ENCODE measurements around the gene FABP6.
"Not testable (repeated sequence)": the region's sequence is repeated elsewhere in the genome, so short reads cannot be mapped to it uniquely, and the experiment has no call there.

FABP6 gene

DNA sequence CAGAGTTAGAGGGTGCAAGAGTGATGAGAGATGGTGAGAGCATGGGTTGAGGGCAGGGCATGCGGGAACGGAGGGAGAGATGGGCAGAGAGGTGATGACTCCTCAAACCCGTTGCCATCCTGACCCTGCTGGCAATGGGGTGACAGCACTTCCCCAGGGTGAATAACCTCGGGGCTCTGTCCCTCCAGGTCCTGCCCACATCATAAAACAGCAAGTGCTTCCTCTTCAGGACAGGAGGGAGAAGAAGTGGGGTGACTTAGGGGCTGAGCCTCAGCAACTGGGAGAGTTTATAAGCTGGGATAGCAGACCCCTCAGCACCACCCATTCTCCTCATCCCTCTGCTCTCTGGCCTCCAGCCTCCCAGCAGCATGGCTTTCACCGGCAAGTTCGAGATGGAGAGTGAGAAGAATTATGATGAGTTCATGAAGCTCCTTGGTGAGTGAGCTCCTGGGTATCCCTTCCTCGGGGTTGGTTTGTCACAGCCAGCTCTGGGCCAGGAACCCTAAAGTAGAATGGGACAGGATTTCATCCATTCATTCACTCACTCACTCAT, at the start of gene FABP6:
Gene FABP6, plus strand, starts transcription at position 317 of the 553 bp plus-strand sequence. Its CDS starts 52 bp downstream, at position 369.
- Histone ChIP-seq H3K4me3 (ENCODE audit: low read length in 2 of 2) (no peak within 1 kb of the TSS), H3K27ac (ENCODE audit: low read depth in 2 of 2, low read length in 2 of 2) (no peak within 1 kb of the TSS), H3K9ac (ENCODE audit: low read depth in 1 of 2, low read length in 2 of 2) (no peak within 1 kb of the TSS)

GRCh38 chr5:160180931-160181330, 48.4 kb upstream of the FABP6 start:
- no peak overlapping the region for H3K27ac ChIP-seq (ENCODE audit: low read depth in 2 of 2, low read length in 2 of 2)
- no peaks in the 10 kb centered on the region for H3K36me3 ChIP-seq (ENCODE audit: control insufficient read depth in 2 of 2, insufficient read depth in 2 of 2, low read length in 2 of 2)
- no peaks in the 10 kb centered on the region for H3K4me1 ChIP-seq (ENCODE audit: control insufficient read depth in 2 of 2, insufficient read depth in 2 of 2, low read length in 2 of 2)
- no peaks in the 10 kb centered on the region for H3K9me3 ChIP-seq (ENCODE audit: control insufficient read depth in 2 of 2, low read length in 2 of 2)
- H3K27me3 ChIP-seq (ENCODE audit: control insufficient read depth in 2 of 2, insufficient read depth in 2 of 2, low read length in 2 of 2), result no peaks in the 10 kb centered on the region
- no peak overlapping the region for H3K4me3 ChIP-seq (ENCODE audit: low read length in 2 of 2)
- no peak overlapping the region for H3K9ac ChIP-seq (ENCODE audit: low read depth in 1 of 2, low read length in 2 of 2)

More for the DNA sequence above, at the start of gene FABP6:
- no peaks in the 10 kb centered on the region for H3K4me1 ChIP-seq (ENCODE audit: control insufficient read depth in 2 of 2, insufficient read depth in 2 of 2, low read length in 2 of 2)
- H3K9me3 ChIP-seq (ENCODE audit: control insufficient read depth in 2 of 2, low read length in 2 of 2), result no peaks in the 10 kb centered on the region
- no peaks in the 10 kb centered on the region for H3K36me3 ChIP-seq (ENCODE audit: control insufficient read depth in 2 of 2, insufficient read depth in 2 of 2, low read length in 2 of 2)
- H3K27me3 ChIP-seq (ENCODE audit: control insufficient read depth in 2 of 2, insufficient read depth in 2 of 2, low read length in 2 of 2), result no peaks in the 10 kb centered on the region

- no peak overlapping the region for H3K9ac ChIP-seq (ENCODE audit: low read depth in 1 of 2, low read length in 2 of 2)
- no peaks in the 10 kb centered on the region for H3K9me3 ChIP-seq (ENCODE audit: control insufficient read depth in 2 of 2, low read length in 2 of 2)
- no peaks in the 10 kb centered on the region for H3K4me1 ChIP-seq (ENCODE audit: control insufficient read depth in 2 of 2, insufficient read depth in 2 of 2, low read length in 2 of 2)
- H3K4me3 ChIP-seq (ENCODE audit: low read length in 2 of 2), result no peak overlapping the region
- no peak overlapping the region for H3K27ac ChIP-seq (ENCODE audit: low read depth in 2 of 2, low read length in 2 of 2)
- no peaks in the 10 kb centered on the region for H3K27me3 ChIP-seq (ENCODE audit: control insufficient read depth in 2 of 2, insufficient read depth in 2 of 2, low read length in 2 of 2)
- no peaks in the 10 kb centered on the region for H3K36me3 ChIP-seq (ENCODE audit: control insufficient read depth in 2 of 2, insufficient read depth in 2 of 2, low read length in 2 of 2)
These were observed 47.2 kb upstream of the FABP6 start for GRCh38 chr5:160181965-160182622.

DNA sequence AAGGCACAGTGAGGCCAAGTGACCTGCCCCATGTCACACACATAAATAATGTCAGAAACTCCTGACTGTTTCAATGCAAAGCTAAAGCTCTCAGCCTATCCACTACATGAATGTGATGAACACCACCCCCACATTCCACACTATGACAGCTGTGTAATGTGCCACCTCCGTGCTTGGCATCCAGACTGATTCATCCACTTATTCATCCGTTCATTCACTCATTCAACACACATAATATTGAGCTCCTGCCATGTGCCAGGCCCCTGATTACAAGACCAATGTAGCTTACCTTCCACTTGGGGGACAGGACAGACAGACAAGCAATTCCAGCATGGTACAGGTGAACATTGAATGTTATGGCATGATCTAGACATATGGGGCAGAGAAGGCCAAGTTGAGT, 46.2 kb upstream of the FABP6 start:
- Histone ChIP-seq H3K36me3 (ENCODE audit: control insufficient read depth in 2 of 2, insufficient read depth in 2 of 2, low read length in 2 of 2) (no peaks in the 10 kb centered on the region), H3K27me3 (ENCODE audit: control insufficient read depth in 2 of 2, insufficient read depth in 2 of 2, low read length in 2 of 2) (no peaks in the 10 kb centered on the region), H3K9me3 (ENCODE audit: control insufficient read depth in 2 of 2, low read length in 2 of 2) (no peaks in the 10 kb centered on the region), H3K4me1 (ENCODE audit: control insufficient read depth in 2 of 2, insufficient read depth in 2 of 2, low read length in 2 of 2) (no peaks in the 10 kb centered on the region), H3K9ac (ENCODE audit: low read depth in 1 of 2, low read length in 2 of 2) (no peak overlapping the region), H3K4me3 (ENCODE audit: low read length in 2 of 2) (no peak overlapping the region), H3K27ac (ENCODE audit: low read depth in 2 of 2, low read length in 2 of 2) (no peak overlapping the region)

DNA sequence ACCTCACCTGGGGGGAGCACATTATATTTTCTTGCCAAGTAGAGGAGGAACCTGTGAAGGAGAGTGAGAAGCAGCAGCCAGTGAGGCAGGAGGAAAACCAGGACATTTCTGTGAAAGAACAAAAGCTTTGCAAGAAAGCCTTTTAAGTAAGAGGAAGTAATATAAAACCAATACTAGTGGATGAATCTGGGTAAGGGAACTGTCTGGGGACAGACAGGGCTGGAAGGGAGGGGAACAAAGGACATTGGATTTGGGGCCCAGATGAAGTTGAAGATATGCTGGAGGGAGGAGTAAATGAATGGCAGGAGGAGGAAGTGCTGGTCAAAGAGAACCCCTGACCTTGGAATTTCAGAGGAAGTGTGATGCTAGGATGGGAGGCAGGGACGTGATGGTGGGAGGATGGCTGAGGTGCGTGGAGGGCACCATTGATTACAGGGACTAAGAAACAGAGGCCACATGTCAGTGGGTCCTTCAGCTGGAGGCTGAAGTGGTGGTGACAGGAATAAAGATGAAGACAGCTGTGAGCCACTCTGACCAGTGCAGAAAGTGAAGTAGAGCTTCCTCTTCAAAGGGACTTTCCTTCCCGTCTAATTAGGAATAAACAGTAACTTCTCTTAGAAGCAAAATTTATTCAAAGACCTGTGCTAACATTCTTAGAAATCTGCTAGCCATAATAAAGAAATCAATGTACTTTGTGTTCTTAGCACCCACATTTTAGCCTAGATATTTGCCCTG, 43.5 kb upstream of the FABP6 start:
- H3K9me3 ChIP-seq (ENCODE audit: control insufficient read depth in 2 of 2, low read length in 2 of 2), result no peaks in the 10 kb centered on the region
- no peak overlapping the region for H3K27ac ChIP-seq (ENCODE audit: low read depth in 2 of 2, low read length in 2 of 2)
- H3K36me3 ChIP-seq (ENCODE audit: control insufficient read depth in 2 of 2, insufficient read depth in 2 of 2, low read length in 2 of 2), result no peaks in the 10 kb centered on the region
- H3K4me1 ChIP-seq (ENCODE audit: control insufficient read depth in 2 of 2, insufficient read depth in 2 of 2, low read length in 2 of 2), result no peaks in the 10 kb centered on the region
- no peaks in the 10 kb centered on the region for H3K27me3 ChIP-seq (ENCODE audit: control insufficient read depth in 2 of 2, insufficient read depth in 2 of 2, low read length in 2 of 2)
- H3K9ac ChIP-seq (ENCODE audit: low read depth in 1 of 2, low read length in 2 of 2), result no peak overlapping the region
- no peak overlapping the region for H3K4me3 ChIP-seq (ENCODE audit: low read length in 2 of 2)

GRCh38 chr5:160186480-160186879, 42.8 kb upstream of the FABP6 start:
- Histone ChIP-seq H3K36me3 (ENCODE audit: control insufficient read depth in 2 of 2, insufficient read depth in 2 of 2, low read length in 2 of 2) (no peaks in the 10 kb centered on the region), H3K9ac (ENCODE audit: low read depth in 1 of 2, low read length in 2 of 2) (no peak overlapping the region), H3K4me3 (ENCODE audit: low read length in 2 of 2) (no peak overlapping the region), H3K27ac (ENCODE audit: low read depth in 2 of 2, low read length in 2 of 2) (no peak overlapping the region), H3K9me3 (ENCODE audit: control insufficient read depth in 2 of 2, low read length in 2 of 2) (no peaks in the 10 kb centered on the region), H3K4me1 (ENCODE audit: control insufficient read depth in 2 of 2, insufficient read depth in 2 of 2, low read length in 2 of 2) (no peaks in the 10 kb centered on the region), H3K27me3 (ENCODE audit: control insufficient read depth in 2 of 2, insufficient read depth in 2 of 2, low read length in 2 of 2) (no peaks in the 10 kb centered on the region)

GRCh38 chr5:160187091-160187490, 42.2 kb upstream of the FABP6 start:
- Histone ChIP-seq H3K27ac (ENCODE audit: low read depth in 2 of 2, low read length in 2 of 2) (no peak overlapping the region), H3K4me1 (ENCODE audit: control insufficient read depth in 2 of 2, insufficient read depth in 2 of 2, low read length in 2 of 2) (no peaks in the 10 kb centered on the region), H3K36me3 (ENCODE audit: control insufficient read depth in 2 of 2, insufficient read depth in 2 of 2, low read length in 2 of 2) (no peaks in the 10 kb centered on the region), H3K9me3 (ENCODE audit: control insufficient read depth in 2 of 2, low read length in 2 of 2) (no peaks in the 10 kb centered on the region), H3K9ac (ENCODE audit: low read depth in 1 of 2, low read length in 2 of 2) (no peak overlapping the region), H3K4me3 (ENCODE audit: low read length in 2 of 2) (no peak overlapping the region), H3K27me3 (ENCODE audit: control insufficient read depth in 2 of 2, insufficient read depth in 2 of 2, low read length in 2 of 2) (no peaks in the 10 kb centered on the region)

- Histone ChIP-seq H3K27me3 (ENCODE audit: control insufficient read depth in 2 of 2, insufficient read depth in 2 of 2, low read length in 2 of 2) (no peaks in the 10 kb centered on the region), H3K4me3 (ENCODE audit: low read length in 2 of 2) (peak overlapping the region; percentile 66 to 67), H3K9me3 (ENCODE audit: control insufficient read depth in 2 of 2, low read length in 2 of 2) (no peaks in the 10 kb centered on the region), H3K36me3 (ENCODE audit: control insufficient read depth in 2 of 2, insufficient read depth in 2 of 2, low read length in 2 of 2) (no peaks in the 10 kb centered on the region), H3K27ac (ENCODE audit: low read depth in 2 of 2, low read length in 2 of 2) (peak overlapping the region; percentile 42 to 56), H3K4me1 (ENCODE audit: control insufficient read depth in 2 of 2, insufficient read depth in 2 of 2, low read length in 2 of 2) (no peaks in the 10 kb centered on the region), H3K9ac (ENCODE audit: low read depth in 1 of 2, low read length in 2 of 2) (peak overlapping the region; percentile 32 to 70)
These were observed 40.9 kb upstream of the FABP6 start for GRCh38 chr5:160188141-160189015.

DNA sequence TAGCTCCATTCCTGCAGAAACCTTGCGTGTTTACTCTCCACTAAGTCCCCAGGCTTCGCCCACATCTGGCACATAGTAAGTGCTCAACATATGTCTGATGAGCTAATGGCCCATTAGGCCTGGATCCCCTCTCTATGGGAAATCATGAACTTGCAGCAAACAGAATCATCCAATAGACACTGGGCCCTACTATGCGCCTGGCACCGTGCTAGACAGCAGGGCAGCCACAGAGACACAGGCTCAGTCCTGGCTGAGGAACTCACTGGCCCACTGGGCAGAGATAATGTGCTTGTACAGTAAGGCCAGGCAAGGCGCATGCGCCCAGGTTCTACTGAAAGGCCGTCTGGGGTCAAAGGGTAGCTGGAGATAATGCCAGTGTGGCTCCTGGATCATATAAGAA, 36.9 kb upstream of the FABP6 start:
- Histone ChIP-seq H3K27ac (ENCODE audit: low read depth in 2 of 2, low read length in 2 of 2) (no peak overlapping the region), H3K27me3 (ENCODE audit: control insufficient read depth in 2 of 2, insufficient read depth in 2 of 2, low read length in 2 of 2) (no peaks in the 10 kb centered on the region)

DNA sequence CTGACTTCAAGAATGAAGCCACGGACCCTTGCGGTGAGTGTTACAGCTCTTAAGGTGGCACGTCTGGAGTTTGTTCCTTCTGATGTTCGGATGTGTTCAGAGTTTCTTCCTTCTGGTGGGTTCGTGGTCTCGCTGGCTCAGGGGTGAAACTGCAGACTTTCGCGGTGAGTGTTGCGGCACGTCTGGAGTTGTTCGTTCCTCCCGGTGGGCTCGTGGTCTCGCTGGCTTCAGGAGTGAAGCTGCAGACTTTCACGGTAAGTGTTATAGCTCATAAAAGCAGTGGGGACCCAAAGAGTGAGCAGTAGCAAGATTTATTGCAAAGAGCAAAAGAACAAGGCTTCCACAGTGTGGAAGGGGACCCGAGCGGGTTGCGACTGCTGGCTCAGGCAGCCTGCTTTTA, 36.2 kb upstream of the FABP6 start:
- not testable (repeated sequence) for H3K27me3 ChIP-seq (ENCODE audit: control insufficient read depth in 2 of 2, insufficient read depth in 2 of 2, low read length in 2 of 2); H3K9ac ChIP-seq (ENCODE audit: low read depth in 1 of 2, low read length in 2 of 2); H3K27ac ChIP-seq (ENCODE audit: low read depth in 2 of 2, low read length in 2 of 2); H3K9me3 ChIP-seq (ENCODE audit: control insufficient read depth in 2 of 2, low read length in 2 of 2); H3K4me3 ChIP-seq (ENCODE audit: low read length in 2 of 2); H3K4me1 ChIP-seq (ENCODE audit: control insufficient read depth in 2 of 2, insufficient read depth in 2 of 2, low read length in 2 of 2); H3K36me3 ChIP-seq (ENCODE audit: control insufficient read depth in 2 of 2, insufficient read depth in 2 of 2, low read length in 2 of 2)

More for the DNA sequence above, 36.9 kb upstream of the FABP6 start:
- H3K36me3 ChIP-seq (ENCODE audit: control insufficient read depth in 2 of 2, insufficient read depth in 2 of 2, low read length in 2 of 2), result no peaks in the 10 kb centered on the region
- H3K4me1 ChIP-seq (ENCODE audit: control insufficient read depth in 2 of 2, insufficient read depth in 2 of 2, low read length in 2 of 2), result no peaks in the 10 kb centered on the region
- H3K9me3 ChIP-seq (ENCODE audit: control insufficient read depth in 2 of 2, low read length in 2 of 2), result no peaks in the 10 kb centered on the region
- no peak overlapping the region for H3K4me3 ChIP-seq (ENCODE audit: low read length in 2 of 2)
- no peak overlapping the region for H3K9ac ChIP-seq (ENCODE audit: low read depth in 1 of 2, low read length in 2 of 2)

All from mucosa of rectum (tissue), 2 donors.